ENCODE results near the gene NME3.
A peak's percentile ranks its signal among the peaks of the same experiment; 100 is the strongest.

Gene NME3

DNA sequence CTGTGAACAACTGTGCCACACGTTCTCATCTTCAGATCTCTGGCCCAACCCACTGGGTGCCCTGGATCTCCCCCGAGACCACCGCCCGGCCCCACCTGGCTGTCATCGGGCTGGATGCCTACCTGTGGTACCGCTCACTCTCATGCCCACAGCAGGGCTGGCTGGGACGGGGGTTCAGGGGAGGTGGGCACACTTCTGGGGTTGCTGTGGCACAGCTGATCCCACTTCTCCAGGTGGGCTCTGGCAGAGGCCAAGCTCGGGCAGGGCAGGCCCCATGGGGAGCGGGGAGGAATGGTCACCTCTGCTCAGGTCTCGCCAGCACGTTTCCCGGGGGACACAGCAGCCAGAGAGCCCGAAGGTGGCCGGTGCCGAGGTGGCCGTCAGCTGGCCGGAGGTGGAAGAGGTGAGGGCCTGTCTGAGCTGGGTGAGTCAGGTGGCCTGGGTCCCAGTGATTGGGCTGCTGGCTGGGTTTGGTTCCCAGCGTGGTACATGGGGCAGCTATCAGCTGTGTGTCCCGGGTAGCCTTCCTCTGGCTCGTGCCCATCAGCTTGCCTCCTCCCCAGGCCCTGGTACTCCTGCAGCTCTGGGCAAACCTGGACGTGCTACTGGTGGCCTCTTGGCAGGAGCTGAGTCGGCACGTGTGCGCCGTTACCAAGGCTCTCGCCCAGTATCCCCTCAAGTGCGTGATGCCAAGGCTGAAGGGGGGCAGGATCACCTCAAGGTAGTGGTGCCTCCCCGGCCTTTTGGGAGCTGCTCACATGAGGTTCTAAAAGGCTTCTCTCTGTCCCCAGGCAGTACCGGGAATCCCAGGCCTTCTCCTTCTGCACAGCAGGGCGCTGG, 3.9 kb upstream of the NME3 start:
- TF ChIP-seq, protein P1, sequence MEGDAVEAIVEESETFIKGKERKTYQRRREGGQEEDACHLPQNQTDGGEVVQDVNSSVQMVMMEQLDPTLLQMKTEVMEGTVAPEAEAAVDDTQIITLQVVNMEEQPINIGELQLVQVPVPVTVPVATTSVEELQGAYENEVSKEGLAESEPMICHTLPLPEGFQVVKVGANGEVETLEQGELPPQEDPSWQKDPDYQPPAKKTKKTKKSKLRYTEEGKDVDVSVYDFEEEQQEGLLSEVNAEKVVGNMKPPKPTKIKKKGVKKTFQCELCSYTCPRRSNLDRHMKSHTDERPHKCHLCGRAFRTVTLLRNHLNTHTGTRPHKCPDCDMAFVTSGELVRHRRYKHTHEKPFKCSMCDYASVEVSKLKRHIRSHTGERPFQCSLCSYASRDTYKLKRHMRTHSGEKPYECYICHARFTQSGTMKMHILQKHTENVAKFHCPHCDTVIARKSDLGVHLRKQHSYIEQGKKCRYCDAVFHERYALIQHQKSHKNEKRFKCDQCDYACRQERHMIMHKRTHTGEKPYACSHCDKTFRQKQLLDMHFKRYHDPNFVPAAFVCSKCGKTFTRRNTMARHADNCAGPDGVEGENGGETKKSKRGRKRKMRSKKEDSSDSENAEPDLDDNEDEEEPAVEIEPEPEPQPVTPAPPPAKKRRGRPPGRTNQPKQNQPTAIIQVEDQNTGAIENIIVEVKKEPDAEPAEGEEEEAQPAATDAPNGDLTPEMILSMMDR (IDR thresholded peaks at IDR 0.05; ENCODE audit: low read depth, low read length): no peak
- H3K4me3 ChIP-seq (ENCODE audit: low read depth, low read length): no peak overlapping the region

DNA sequence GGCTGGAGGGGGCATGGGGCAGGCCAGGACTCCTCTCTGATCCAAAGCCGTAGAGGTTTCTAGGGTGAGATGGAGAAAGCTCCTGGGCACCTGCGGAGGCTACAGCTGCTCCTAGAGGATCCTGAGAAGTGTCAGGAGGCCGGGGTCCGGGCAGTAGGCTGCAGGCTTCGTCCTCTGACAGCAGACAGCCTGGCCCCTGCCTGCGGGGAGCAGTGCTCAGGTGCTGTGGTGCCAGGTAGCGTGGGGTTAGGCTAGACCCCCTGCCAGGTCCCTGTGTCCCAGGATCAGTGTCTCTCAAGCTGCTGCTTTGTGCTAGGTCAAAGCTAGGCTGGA, 3.1 kb upstream of the NME3 start:
- peak overlapping the region; percentile 87 for H3K4me3 ChIP-seq (ENCODE audit: low read depth, low read length)
- TF ChIP-seq, protein P1 (IDR thresholded peaks at IDR 0.05; ENCODE audit: low read depth, low read length): no peak

DNA sequence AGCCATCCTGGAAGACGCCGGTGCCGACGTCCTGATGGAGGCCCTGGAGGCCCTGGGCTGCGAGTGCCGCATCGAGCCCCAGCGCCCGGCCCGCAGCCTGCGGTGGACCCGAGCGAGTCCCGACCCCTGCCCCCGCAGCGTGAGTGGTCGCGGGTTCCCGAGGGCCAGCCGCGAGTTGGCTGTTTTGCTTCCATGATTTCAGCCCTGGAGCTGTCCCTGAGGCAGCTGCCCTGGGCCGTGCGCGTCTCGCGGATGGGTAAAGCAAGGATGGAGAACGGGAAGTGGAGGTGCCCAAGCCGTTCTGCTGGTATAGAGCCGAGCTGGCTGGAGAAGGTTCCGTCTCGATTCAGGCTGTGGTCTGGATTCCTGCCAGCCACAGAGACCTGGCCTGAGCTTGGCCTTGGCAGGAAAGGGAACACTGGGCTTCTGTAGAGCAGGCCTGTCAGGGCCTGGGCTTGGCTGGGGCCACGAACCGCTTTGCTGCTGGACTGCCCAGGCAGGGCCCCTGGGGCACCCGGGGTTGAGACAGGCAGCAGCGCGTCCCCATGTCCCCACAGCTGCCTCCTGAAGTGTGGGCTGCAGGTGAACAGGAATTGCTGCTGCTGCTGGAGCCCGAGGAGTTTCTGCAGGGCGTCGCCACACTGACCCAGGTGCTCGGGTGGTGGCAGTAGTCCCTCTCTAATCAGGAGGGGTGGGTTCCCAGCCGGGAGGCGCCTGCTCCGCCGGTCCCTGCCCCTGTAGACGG, 2.5 kb upstream of the NME3 start:
- TF ChIP-seq, protein P1 (IDR thresholded peaks at IDR 0.05; ENCODE audit: low read depth, low read length): no peak

DNA sequence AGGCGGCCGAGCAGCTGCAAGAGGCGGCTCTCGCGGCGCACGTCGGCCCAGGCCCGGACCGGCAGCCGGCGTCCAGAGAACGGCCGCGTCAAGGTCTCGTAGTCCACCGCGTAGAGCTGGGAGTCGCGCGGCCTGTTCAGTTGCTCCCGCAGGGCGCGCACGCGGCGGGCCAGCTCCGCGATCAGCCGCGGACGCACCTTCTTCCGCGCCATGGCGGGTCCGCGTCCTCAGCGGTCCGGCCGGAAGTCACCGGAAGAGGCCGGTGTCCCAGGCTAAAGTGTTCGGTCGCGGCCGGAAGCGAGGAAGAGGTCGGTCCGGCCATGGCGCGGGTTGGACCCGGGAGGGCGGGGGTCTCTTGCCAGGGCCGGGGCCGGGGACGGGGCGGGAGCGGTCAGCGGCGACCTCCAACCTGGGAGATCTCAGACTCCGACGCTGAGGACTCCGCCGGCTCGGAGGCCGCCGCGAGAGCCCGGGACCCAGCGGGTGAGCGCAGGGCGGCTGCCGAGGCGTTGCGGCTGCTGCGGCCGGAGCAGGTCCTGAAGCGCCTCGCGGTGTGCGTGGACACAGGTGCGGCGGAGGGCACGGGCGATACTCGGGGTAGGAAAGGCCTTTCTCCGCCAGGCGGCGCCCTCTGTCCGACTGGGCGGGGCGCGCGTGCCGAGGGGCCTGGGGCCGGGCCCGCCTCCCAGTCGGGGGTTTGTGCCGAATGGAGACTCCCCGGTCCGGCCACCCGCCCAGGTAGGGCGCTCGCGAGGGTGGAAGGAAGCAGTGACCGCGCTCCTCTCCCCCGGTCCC, 1.8 kb upstream of the NME3 start, which contains the start of gene MRPS34:
MRPS34 (minus strand) TSS at position 227 of the 795 bp plus-strand sequence; CDS start at position 212, 15 bp downstream.
- peak within 1 kb of the TSS; percentile 87 for H3K4me3 ChIP-seq (ENCODE audit: low read depth, low read length)
- TF ChIP-seq, protein P1 (IDR thresholded peaks at IDR 0.05; ENCODE audit: low read depth, low read length): peak; percentile 64

More for the DNA sequence above, 2.5 kb upstream of the NME3 start:
- H3K4me3 ChIP-seq (ENCODE audit: low read depth, low read length): peak overlapping the region; percentile 87

DNA sequence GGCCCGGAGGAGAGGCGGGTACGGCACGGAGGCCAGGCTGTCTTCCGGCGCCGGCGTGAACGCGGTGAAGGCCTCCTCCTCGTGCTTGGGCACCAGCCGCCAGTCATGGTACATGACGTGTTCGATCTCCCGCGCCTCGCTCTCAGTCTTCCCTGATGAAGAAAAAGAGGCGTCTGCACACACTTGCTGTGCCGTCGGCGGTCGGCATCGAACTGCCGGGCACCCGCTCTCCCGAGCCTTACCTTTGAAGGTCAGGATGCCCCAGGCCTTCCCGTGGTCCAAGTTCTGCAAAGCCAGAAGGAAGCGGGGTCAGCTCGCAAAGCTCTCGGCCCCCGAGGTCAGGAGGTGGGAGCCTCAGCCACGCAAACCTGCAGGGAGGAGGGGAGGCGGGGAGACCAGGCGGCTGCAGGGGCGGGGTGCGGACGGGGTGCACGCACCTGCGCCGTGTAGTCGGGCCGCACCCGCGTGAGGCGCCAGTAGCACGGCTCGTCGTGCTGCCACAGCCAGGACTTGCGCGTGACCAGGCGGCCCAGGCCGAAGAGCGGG, 1.1 kb upstream of the NME3 start, which contains the start of gene EME2:
EME2 (plus strand) TSS at position 449 of the 546 bp plus-strand sequence. CDS start 418 bp downstream, outside the sequence.
- TF ChIP-seq, protein P1 (IDR thresholded peaks at IDR 0.05; ENCODE audit: low read depth, low read length): no peak
- H3K4me3 ChIP-seq (ENCODE audit: low read depth, low read length): peak within 1 kb of the TSS; percentile 87

DNA sequence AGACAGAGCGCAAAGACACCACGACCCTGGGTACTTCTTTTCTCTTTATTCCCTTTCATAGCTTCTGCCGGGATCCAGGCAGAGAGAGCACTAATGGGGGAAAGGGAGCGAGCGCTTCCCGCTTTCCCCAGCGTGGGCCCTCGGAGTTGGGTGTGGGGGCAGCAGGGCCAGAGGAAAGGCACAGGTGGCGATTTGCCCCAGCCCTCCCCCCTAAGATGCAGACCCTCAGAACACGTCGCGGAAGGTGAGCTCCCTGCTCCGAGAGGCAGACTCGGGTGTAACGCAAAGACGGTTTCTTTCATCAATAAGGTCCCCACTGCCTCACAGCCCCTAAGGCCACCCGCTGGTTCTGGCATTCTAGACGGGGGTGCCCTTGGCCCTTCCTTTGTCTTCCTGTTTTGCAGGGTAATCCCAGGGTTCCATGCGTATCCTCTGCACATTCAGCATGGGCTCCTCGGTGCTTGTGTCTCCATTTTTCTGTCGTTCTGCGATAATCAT, 570 bp upstream of the NME3 start:
- TF ChIP-seq, protein P1 (IDR thresholded peaks at IDR 0.05; ENCODE audit: low read depth, low read length): no peak
- H3K4me3 ChIP-seq (ENCODE audit: low read depth, low read length): peak overlapping the region; percentile 87

Measured in WI38 (cell line).